Naive B cell (primary cell): Measurements from ENCODE around the gene USP53. TPM values are rescaled to one million over a fixed set of nuclear protein-coding genes. Genes with fewer than 3 reads are reported as not detected.
"Not testable (repeated sequence)": the region's sequence is repeated elsewhere in the genome, so short reads cannot be mapped to it uniquely, and the experiment has no call there.

Source experiments
- ATAC-seq, 2 donors: fragments of 150-1000 bp; cut with Tn5 transposase; 2 replicates each; pipeline ENCODE4 v1.10.0; 2021; ENCODE audit warnings: low read depth in 2 of 2, mild to moderate bottlenecking in 2 of 2, moderate library complexity in 2 of 2
- DNase-seq: peaks from one replicate; pipeline ENCODE4 v3.0.0; 2022
- H3K27ac Mint-ChIP-seq, 6 donors: one replicate each; pipeline ENCODE4 v1.8.0; 2020 to 2022; ENCODE audit warnings: mild to moderate bottlenecking in 6 of 6, mixed read lengths in 6 of 6, moderate library complexity in 5 of 6, inconsistent platforms in 2 of 6
- H3K27me3 Mint-ChIP-seq, 3 donors: one replicate each; pipeline ENCODE4 v1.8.0; 2021 to 2022; ENCODE audit warnings: mixed read lengths in 3 of 3, mild to moderate bottlenecking in 1 of 3
- H3K36me3 Mint-ChIP-seq, 2 donors: one replicate each; pipeline ENCODE4 v1.8.0; 2020 to 2022; ENCODE audit warnings: mixed read lengths in 2 of 2, inconsistent platforms in 1 of 2, mild to moderate bottlenecking in 1 of 2
- H3K4me1 Mint-ChIP-seq, 3 donors: one replicate each; pipeline ENCODE4 v1.8.0; 2020 to 2022; ENCODE audit warnings: mixed read lengths in 3 of 3, inconsistent platforms in 1 of 3, mild to moderate bottlenecking in 1 of 3, moderate library complexity in 1 of 3
- H3K4me3 Mint-ChIP-seq, 8 donors: one replicate each; pipeline ENCODE4 v1.8.0; 2020 to 2022; ENCODE audit warnings: mild to moderate bottlenecking in 8 of 8, mixed read lengths in 8 of 8, moderate library complexity in 8 of 8, inconsistent platforms in 2 of 8
- H3K9me3 Mint-ChIP-seq, 7 donors: one replicate each; pipeline ENCODE4 v1.8.0; 2020 to 2022; ENCODE audit warnings: mixed read lengths in 7 of 7, mild to moderate bottlenecking in 5 of 7, inconsistent platforms in 2 of 7, moderate library complexity in 1 of 7
- polyA plus RNA-seq, 6 donors: library from polyadenylated mRNA; unstranded; fragments of 300-500 nt; fragmentation: Illumina TruSeq; gene quantifications; one replicate each; pipeline ENCODE4 v1.2.3, GENCODE V29; 2021; ENCODE audit warnings: low read depth in 6 of 6

The USP53 gene
- polyA plus RNA-seq, 6 donors from 2014 or later, result 1.00 to 19.4 (median 7.0) TPM

DNA sequence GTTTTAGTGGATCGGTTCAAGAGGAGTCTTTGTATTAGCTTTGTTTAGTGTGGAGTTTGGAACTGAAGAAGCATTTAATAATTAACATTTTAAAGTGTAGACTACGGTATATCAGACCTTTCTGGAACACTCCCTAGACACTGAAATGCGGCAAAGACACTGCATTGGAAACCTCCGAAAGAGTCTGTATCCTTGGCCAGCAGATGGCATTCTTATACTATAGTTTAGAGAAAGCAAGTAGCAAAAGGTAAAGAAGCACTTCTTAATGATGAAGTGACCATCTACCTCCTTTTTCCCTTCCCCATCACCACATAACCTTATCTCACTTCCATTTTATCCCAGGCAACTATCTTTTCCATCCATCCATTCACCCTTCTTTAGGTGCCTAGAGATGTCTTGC is 101.8 kb downstream of the USP53 start:
- Mint-ChIP-seq H3K27me3 (peaks cover 0 to 10% (median 5%) of the 10 kb centered on the region in 3 donors), H3K4me3 (no peak overlapping the region), H3K9me3 (no peaks in the 10 kb centered on the region), H3K4me1 (no peaks in the 10 kb centered on the region), H3K36me3 (no peaks in the 10 kb centered on the region), H3K27ac (peak overlapping the region in 1 of 6 donors; percentile 19)
- ATAC-seq, result peak; percentile 35 to 52
- DNase-seq, result peak; percentile 30

DNA sequence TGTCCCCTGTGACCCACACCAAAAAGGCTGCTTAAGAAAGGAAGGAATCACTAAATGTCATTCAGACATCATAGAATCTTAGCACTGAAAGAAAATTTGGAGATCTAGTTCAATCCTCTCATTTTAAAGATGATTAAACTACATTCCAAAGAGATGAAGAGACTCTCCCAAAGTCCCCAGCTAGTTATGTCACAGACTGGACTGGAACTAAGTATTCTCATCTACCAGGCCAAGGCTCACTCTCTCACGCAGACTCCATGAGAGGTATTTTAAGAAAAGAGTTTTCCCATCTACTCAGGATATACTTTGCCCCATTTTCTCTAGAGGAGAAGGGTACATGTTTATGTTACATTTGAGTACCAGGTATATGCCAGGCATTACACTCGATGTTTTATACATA is 102.5 kb downstream of the USP53 start:
- peak overlapping the region in 1 of 6 donors; percentile 34 for H3K27ac Mint-ChIP-seq
- H3K27me3 Mint-ChIP-seq, result peaks cover 0 to 10% (median 5%) of the 10 kb centered on the region in 3 donors
- DNase-seq (no peak), ATAC-seq (no peak)
- H3K36me3 Mint-ChIP-seq, result no peaks in the 10 kb centered on the region
- no peaks in the 10 kb centered on the region for H3K4me1 Mint-ChIP-seq
- no peaks in the 10 kb centered on the region for H3K9me3 Mint-ChIP-seq
- H3K4me3 Mint-ChIP-seq, result no peak overlapping the region

DNA sequence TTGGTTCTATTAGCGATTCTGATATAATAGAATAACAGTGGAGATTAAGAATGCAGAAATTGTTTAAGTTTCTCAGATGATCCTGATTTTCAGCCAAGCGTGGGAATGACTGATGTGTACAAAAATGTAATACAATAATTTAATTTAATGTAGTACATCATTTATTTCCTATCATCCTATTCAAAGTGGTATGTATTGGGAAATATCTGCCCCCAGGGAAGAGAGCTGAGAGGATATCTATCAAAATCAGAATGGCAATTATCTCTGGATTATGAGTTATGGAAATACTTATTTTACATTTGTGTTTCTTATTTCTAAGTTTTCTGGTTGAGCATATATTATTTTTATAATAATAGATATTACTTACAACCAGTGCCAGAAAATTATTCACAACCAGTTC is 105.5 kb downstream of the USP53 start:
- Mint-ChIP-seq H3K36me3 (no peaks in the 10 kb centered on the region), H3K9me3 (no peaks in the 10 kb centered on the region), H3K27ac (no peak overlapping the region), H3K27me3 (peaks cover 0 to 14% (median 5%) of the 10 kb centered on the region in 3 donors), H3K4me1 (no peaks in the 10 kb centered on the region), H3K4me3 (no peak overlapping the region)
- DNase-seq, result no peak
- ATAC-seq, result no peak

DNA sequence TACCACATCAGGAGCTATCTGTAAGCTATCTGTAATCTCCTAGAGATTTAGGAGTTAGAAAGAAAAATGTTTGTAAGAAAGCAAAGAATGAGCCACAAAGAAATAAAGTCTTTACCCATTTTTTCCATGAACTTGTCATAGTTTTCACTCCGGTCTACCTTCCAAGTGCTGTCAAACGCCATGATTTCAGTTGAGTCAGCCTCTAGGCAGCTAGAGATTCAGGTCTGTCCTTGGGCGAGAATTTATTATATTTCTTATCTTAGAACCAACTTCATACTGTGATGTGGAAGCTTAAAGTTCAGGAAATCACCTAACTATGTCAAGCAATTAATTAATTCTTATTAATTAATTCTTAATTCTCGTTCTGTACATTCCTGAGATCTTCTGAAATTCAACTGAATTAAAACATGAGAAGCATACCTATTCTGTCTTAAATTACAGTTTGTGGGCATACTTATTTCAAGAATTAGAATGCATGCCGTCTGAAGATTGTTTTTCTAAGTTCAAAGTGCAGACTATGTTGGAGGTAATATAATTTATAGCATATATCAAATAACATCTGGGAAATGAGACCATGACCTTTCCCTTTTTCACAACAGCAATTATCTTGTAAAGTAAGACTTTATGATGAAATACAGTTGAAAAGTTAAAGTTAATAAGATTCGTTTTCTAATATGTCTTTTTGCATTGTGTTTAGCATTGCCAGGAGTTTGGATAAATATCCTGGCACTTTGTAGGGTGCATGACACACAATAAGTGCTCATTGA is 109.6 kb downstream of the USP53 start, which contains the start of gene FABP2:
FABP2 (minus strand) TSS at position 218 of the 767 bp plus-strand sequence; CDS start at position 182, 36 bp downstream.
- Mint-ChIP-seq H3K36me3 (no peaks in the 10 kb centered on the region), H3K4me3 (no peak within 1 kb of the TSS), H3K27ac (no peak within 1 kb of the TSS), H3K27me3 (peaks cover 0 to 13% (median 5%) of the 10 kb centered on the region in 3 donors), H3K4me1 (no peaks in the 10 kb centered on the region), H3K9me3 (peaks cover 0 to 2% (median 0%) of the 10 kb centered on the region in 7 donors)
- DNase-seq, result no peak
- ATAC-seq, result no peak

DNA sequence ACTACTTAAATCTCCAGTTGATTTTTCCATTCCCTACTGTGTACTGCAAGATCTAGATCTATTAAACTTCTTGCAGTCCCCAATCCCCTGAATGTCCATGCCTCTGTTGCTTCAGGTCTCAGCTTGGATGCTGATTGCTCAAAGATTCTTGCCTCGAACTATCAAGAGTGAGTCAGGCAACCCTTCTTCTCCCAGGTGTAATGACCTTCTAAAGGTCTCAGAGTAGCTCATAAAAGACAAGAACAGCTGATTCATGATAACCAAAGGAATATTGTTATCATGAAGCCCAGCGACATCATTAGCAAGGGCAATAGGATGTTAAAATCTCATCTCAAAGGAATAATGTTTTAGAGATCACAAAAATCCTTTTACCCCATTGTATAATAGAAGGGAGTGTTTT is 116.2 kb downstream of the USP53 start:
- H3K4me3 Mint-ChIP-seq, result no peak overlapping the region

DNA sequence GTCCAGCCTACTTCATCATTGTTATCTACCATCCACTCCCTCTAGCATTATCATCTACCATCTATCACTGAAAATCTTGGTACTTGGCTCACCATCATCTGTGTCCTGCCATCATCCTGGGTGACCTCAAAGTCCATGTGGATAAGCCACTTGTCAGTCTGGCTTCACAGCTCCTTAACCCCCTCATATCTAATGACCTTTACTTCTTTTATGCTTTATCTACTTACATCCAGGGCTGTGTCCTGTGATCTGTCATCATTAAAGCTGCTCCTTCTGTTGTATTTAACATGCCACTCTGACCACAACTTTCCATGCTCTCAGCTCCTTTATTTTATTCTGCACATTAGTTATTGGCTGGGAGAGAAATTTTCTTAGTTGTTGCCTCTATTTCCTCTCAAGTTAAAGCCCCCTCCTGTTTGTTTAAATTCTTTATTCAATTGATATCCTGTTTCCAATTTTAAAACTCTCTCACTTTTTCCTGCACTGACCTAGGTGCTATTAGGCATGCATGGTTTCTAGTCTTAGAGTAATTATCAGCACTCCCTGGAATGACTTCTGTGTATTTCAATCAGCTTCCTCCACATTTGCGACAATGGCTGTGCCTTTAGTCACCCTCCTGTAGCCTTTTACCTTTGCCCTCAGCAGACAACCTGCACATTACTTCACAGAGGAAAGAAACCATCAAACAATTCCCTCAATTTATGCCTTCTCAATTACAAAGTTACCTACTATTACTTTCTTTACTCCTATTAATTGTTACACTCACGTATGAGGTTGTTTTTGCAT is 117.5 kb downstream of the USP53 start:
- H3K4me1 Mint-ChIP-seq, result no peaks in the 10 kb centered on the region
- H3K27me3 Mint-ChIP-seq, result peaks cover 0 to 28% (median 25%) of the 10 kb centered on the region in 3 donors
- no peaks in the 10 kb centered on the region for H3K36me3 Mint-ChIP-seq
- H3K27ac Mint-ChIP-seq, result peak overlapping the region in 1 of 6 donors; percentile 4
- DNase-seq (no peak), ATAC-seq (no peak)
- H3K4me3 Mint-ChIP-seq, result no peak overlapping the region
- H3K9me3 Mint-ChIP-seq, result peaks cover 0 to 4% (median 2%) of the 10 kb centered on the region in 7 donors

More for the DNA sequence above, 116.2 kb downstream of the USP53 start:
- Mint-ChIP-seq H3K27me3 (peaks cover 0 to 28% (median 25%) of the 10 kb centered on the region in 3 donors), H3K9me3 (peaks cover 0 to 4% (median 2%) of the 10 kb centered on the region in 7 donors), H3K27ac (no peak overlapping the region), H3K4me1 (no peaks in the 10 kb centered on the region), H3K36me3 (no peaks in the 10 kb centered on the region)
- ATAC-seq (no peak), DNase-seq (no peak)

DNA sequence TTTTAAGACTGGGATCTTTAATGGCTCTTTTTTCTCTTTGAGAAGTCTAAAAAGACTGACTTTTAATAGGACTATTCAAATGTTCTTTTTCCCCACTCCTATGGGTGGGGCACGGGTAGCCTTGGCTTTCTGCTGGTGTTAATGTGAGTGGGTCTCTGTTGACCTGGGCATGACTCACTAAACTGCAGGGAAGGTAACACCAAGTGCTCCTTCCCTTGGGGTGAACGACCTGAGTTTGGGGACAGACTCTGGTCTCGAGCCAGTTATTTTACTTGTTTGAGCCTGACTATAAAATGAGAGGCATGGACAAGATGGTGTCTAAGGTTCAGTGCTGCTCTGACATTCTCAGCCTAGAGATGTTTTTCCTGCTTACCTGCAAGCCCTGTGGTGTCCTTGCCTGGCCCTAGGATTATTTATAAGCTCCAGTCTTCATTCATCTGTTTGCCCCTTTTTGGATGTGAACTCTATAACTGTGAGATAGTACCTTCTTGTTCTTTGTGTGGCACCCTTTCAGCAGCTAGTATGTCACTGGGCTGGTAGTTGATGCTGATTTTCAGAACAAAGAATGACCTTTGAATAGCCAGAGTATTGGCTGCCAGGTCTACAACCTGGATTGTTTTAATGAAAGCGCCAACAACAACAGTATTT is 123.9 kb downstream of the USP53 start:
- not testable (repeated sequence) for H3K4me3 Mint-ChIP-seq, H3K36me3 Mint-ChIP-seq, DNase-seq, ATAC-seq, H3K27me3 Mint-ChIP-seq, H3K9me3 Mint-ChIP-seq, H3K27ac Mint-ChIP-seq, H3K4me1 Mint-ChIP-seq

DNA sequence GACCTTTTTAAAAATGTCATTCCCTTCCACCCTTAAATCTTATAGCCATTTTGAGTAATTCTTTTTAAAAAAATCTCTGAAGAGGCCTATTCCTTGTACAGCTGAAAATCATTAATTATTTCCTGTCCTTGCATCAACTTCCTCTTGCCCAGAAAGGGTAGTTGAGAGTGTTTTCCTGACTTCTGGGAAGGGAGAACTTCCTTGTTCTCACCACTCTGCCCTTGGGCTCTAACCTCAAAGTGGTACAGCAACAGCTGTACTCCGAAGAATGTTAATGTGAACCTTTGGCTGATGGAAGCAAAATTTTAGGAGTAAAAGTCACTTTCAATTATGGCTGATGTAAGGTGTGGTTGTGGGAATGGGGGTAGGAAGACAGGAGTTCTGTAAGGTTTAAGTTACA is 124.5 kb downstream of the USP53 start:
- DNase-seq, result no peak

DNA sequence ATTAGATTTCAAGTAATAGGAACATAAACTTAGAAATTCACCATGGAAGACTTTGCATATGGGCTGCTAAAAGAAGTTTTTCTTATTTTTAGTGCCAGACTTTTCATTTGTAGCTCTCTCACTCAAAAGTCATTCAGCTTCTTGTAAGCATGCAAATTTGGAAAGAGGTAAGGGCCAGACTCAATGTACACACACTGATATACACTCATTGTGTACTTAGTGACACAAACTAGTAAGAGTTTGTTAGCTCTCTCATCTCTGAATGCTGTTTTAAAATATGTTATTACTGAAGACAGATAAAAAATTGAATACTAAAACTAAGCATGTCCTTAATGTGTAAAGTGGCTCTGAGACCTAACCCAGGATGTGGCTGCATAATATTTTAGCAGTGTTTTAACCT is 127.4 kb downstream of the USP53 start:
- not testable (repeated sequence) for H3K36me3 Mint-ChIP-seq, H3K4me1 Mint-ChIP-seq, H3K27me3 Mint-ChIP-seq, H3K4me3 Mint-ChIP-seq, ATAC-seq, H3K9me3 Mint-ChIP-seq, DNase-seq
- peak overlapping the region in 1 of 6 donors; percentile 18 for H3K27ac Mint-ChIP-seq

More for the DNA sequence above, 124.5 kb downstream of the USP53 start:
- H3K36me3 Mint-ChIP-seq, result no peaks in the 10 kb centered on the region
- ATAC-seq, result no peak
- peaks cover 0 to 6% (median 0%) of the 10 kb centered on the region in 3 donors for H3K27me3 Mint-ChIP-seq
- no peak overlapping the region for H3K27ac Mint-ChIP-seq
- H3K9me3 Mint-ChIP-seq, result no peaks in the 10 kb centered on the region
- no peak overlapping the region for H3K4me3 Mint-ChIP-seq
- H3K4me1 Mint-ChIP-seq, result peaks cover 0 to 3% (median 0%) of the 10 kb centered on the region in 3 donors

DNA sequence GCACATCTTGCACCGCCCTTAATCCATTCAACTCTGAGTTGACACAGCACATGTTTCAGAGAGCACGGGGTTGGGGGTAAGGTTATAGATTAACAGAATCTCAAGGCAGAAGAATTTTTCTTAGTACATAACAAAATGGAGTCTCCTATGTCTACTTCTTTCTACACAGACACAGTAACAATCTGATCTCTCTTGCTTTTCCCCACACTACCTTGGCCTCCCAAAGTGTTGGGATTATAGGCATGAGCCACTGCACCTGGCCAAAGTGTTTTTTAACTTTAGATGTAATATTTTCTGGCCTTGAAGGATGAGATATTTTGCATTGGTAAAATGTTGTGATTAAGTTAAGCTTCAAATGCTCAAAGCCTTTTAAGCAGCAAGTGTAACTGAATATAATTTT is 130.8 kb downstream of the USP53 start:
- not testable (repeated sequence) for H3K4me3 Mint-ChIP-seq, DNase-seq, H3K9me3 Mint-ChIP-seq, H3K36me3 Mint-ChIP-seq, ATAC-seq, H3K27ac Mint-ChIP-seq, H3K4me1 Mint-ChIP-seq, H3K27me3 Mint-ChIP-seq

Other genes with a start within 250 kb of the USP53 start
- gene MYOZ2, start 76.9 kb upstream of the USP53 start, polyA plus RNA-seq, result not detected
- not detected for gene FABP2, start 109.4 kb downstream of the USP53 start, polyA plus RNA-seq